CD4-positive, CD25-positive, alpha-beta regulatory T cell (primary cell): ENCODE data around the gene ZNF408. TPM values are rescaled to one million over a fixed set of nuclear protein-coding genes. Genes with fewer than 3 reads are reported as not detected.
"Not testable (repeated sequence)": the region's sequence is repeated elsewhere in the genome, so short reads cannot be mapped to it uniquely, and the experiment has no call there.

Experiments used
- ATAC-seq, 2 donors: fragments of 150-1000 bp; cut with Tn5 transposase; one replicate each; pipeline ENCODE4 v1.10.0; 2021; ENCODE audit warnings: low read depth in 2 of 2, moderate number of reproducible peaks in 2 of 2, moderate library complexity in 1 of 2
- DNase-seq, 3 donors: peaks; one replicate each; pipeline versions ENCODE4 v3.0.0 to v3.0.0-alpha.2; 2012 to 2022; ENCODE audit warnings: mixed read lengths in 1 of 3
- H3K27ac ChIP-seq: one replicate; pipeline ENCODE4 v1.7.0; 2013; ENCODE audit warnings: mild to moderate bottlenecking, low read length; ENCODE audit not compliant: insufficient read depth, poor library complexity, severe bottlenecking
- H3K27me3 ChIP-seq: one replicate; pipeline ENCODE4 v1.7.0; 2013; ENCODE audit warnings: low read length; ENCODE audit not compliant: control insufficient read depth, insufficient read depth
- H3K36me3 ChIP-seq: one replicate; pipeline ENCODE4 v1.7.0; 2013; ENCODE audit warnings: mild to moderate bottlenecking, low read length, moderate library complexity; ENCODE audit not compliant: control insufficient read depth, insufficient read depth
- H3K4me1 ChIP-seq: 2 replicates; pipeline ENCODE4 v1.7.0; 2013; ENCODE audit warnings: mild to moderate bottlenecking, low read length; ENCODE audit not compliant: insufficient read depth, control insufficient read depth, poor library complexity, severe bottlenecking
- H3K4me3 ChIP-seq: one replicate; pipeline ENCODE4 v1.7.0; 2013; ENCODE audit warnings: low read depth, mild to moderate bottlenecking, low read length, moderate library complexity
- H3K9me3 ChIP-seq, 2 experiments: 1 replicate in 1 of 2; 2 replicates in 1 of 2; pipeline ENCODE4 v1.7.0; 2013; ENCODE audit warnings: low read length in 2 of 2, mild to moderate bottlenecking in 1 of 2, moderate library complexity in 1 of 2; ENCODE audit not compliant: control insufficient read depth in 2 of 2
- H3K27ac Mint-ChIP-seq, 3 donors: one replicate each; pipeline ENCODE4 v1.8.0; 2020 to 2022; ENCODE audit warnings: mild to moderate bottlenecking in 3 of 3, mixed read lengths in 3 of 3, moderate library complexity in 2 of 3
- H3K27me3 Mint-ChIP-seq: one replicate; pipeline ENCODE4 v1.8.0; 2022; ENCODE audit warnings: mild to moderate bottlenecking, mixed read lengths
- H3K36me3 Mint-ChIP-seq: one replicate; pipeline ENCODE4 v1.8.0; 2020; ENCODE audit warnings: mixed read lengths
- H3K4me1 Mint-ChIP-seq, 4 donors: one replicate each; pipeline ENCODE4 v1.8.0; 2020 to 2022; ENCODE audit warnings: mixed read lengths in 4 of 4, mild to moderate bottlenecking in 1 of 4
- H3K4me3 Mint-ChIP-seq, 4 donors: one replicate each; pipeline ENCODE4 v1.8.0; 2020 to 2022; ENCODE audit warnings: mild to moderate bottlenecking in 4 of 4, mixed read lengths in 4 of 4, moderate library complexity in 3 of 4
- H3K9me3 Mint-ChIP-seq, 7 donors: one replicate each; pipeline ENCODE4 v1.8.0; 2020 to 2022; ENCODE audit warnings: mixed read lengths in 7 of 7, mild to moderate bottlenecking in 3 of 7, moderate library complexity in 2 of 7
- polyA plus RNA-seq, 4 donors: library from polyadenylated mRNA; unstranded; fragments of 300-500 nt; fragmentation: Illumina TruSeq; gene quantifications; one replicate each; pipeline ENCODE4 v1.2.3, GENCODE V29; 2021
- total RNA-seq: library from RNA; stranded (reverse); gene quantifications from one replicate; pipeline ENCODE4 v1.2.3, GENCODE V29; 2022

The ZNF408 gene
- total and polyA plus RNA-seq, 5 donors from 2014 or later: 6.3 to 12.9 (median 8.4) TPM

- Mint-ChIP-seq H3K36me3 (peaks cover 53% of the 10 kb centered on the region), H3K4me1 (peaks cover 15 to 56% (median 37%) of the 10 kb centered on the region in 4 donors), H3K4me3 (peak overlapping the region in 3 of 4 donors; percentile 4 to 85 (median 83)), H3K27ac (peak overlapping the region; percentile 90 to 97 (median 95))
- not testable (repeated sequence) for DNase-seq, H3K9me3 Mint-ChIP-seq, H3K27me3 Mint-ChIP-seq, H3K27me3 ChIP-seq, ATAC-seq, H3K9me3 ChIP-seq
- Histone ChIP-seq H3K4me3 (peak overlapping the region; percentile 65), H3K27ac (peak overlapping the region; percentile 55), H3K4me1 (peaks cover 54% of the 10 kb centered on the region), H3K36me3 (peaks cover 73% of the 10 kb centered on the region)
Measured at GRCh38 chr11:46670521-46670920, 30.3 kb upstream of the ZNF408 start.

GRCh38 chr11:46671958-46672315 lies 28.9 kb upstream of the ZNF408 start:
- ATAC-seq: no peak
- Histone ChIP-seq H3K27me3 (no peaks in the 10 kb centered on the region), H3K4me3 (no peak overlapping the region), H3K9me3 (no peaks in the 10 kb centered on the region), H3K36me3 (peaks cover 64% of the 10 kb centered on the region), H3K4me1 (peaks cover 59% of the 10 kb centered on the region), H3K27ac (peak overlapping the region; percentile 55)
- peaks cover 0 to 2% (median 0%) of the 10 kb centered on the region in 7 donors for H3K9me3 Mint-ChIP-seq
- peaks cover 43% of the 10 kb centered on the region for H3K36me3 Mint-ChIP-seq
- peak overlapping the region in 3 of 4 donors; percentile 22 to 67 (median 43) for H3K4me3 Mint-ChIP-seq
- H3K4me1 Mint-ChIP-seq: peaks cover 15 to 66% (median 39%) of the 10 kb centered on the region in 4 donors
- no peak for DNase-seq
- no peaks in the 10 kb centered on the region for H3K27me3 Mint-ChIP-seq
- H3K27ac Mint-ChIP-seq: peak overlapping the region; percentile 89 to 95 (median 90)

- H3K36me3 Mint-ChIP-seq: peaks cover 46% of the 10 kb centered on the region
- ATAC-seq (no peak), DNase-seq (no peak)
- H3K27ac Mint-ChIP-seq: peak overlapping the region; percentile 86 to 95 (median 92)
- no peaks in the 10 kb centered on the region for H3K27me3 Mint-ChIP-seq
- H3K4me1 Mint-ChIP-seq: peaks cover 15 to 71% (median 40%) of the 10 kb centered on the region in 4 donors
- Histone ChIP-seq H3K4me1 (peaks cover 59% of the 10 kb centered on the region), H3K4me3 (no peak overlapping the region), H3K36me3 (peaks cover 64% of the 10 kb centered on the region), H3K27me3 (no peaks in the 10 kb centered on the region), H3K27ac (peak overlapping the region; percentile 55), H3K9me3 (no peaks in the 10 kb centered on the region)
- peaks cover 0 to 2% (median 0%) of the 10 kb centered on the region in 7 donors for H3K9me3 Mint-ChIP-seq
- peak overlapping the region in 2 of 4 donors; percentile 43 to 44 for H3K4me3 Mint-ChIP-seq
Measured at GRCh38 chr11:46672381-46672839, 28.4 kb upstream of the ZNF408 start.

- peaks cover 0 to 2% (median 0%) of the 10 kb centered on the region in 7 donors for H3K9me3 Mint-ChIP-seq
- H3K9me3 ChIP-seq: no peaks in the 10 kb centered on the region
- H3K4me3 ChIP-seq: no peak overlapping the region
- peaks cover 63% of the 10 kb centered on the region for H3K36me3 ChIP-seq
- peaks cover 59% of the 10 kb centered on the region for H3K4me1 ChIP-seq
- DNase-seq: no peak
- H3K36me3 Mint-ChIP-seq: peaks cover 45% of the 10 kb centered on the region
- no peaks in the 10 kb centered on the region for H3K27me3 ChIP-seq
- H3K4me1 Mint-ChIP-seq: peaks cover 15 to 70% (median 39%) of the 10 kb centered on the region in 4 donors
- H3K4me3 Mint-ChIP-seq: peak overlapping the region in 2 of 4 donors; percentile 21 to 73
- no peak for ATAC-seq
- H3K27me3 Mint-ChIP-seq: no peaks in the 10 kb centered on the region
- H3K27ac Mint-ChIP-seq: peak overlapping the region; percentile 52 to 92 (median 91)
- H3K27ac ChIP-seq: peak overlapping the region; percentile 53
Measured at GRCh38 chr11:46673713-46674462, 26.9 kb upstream of the ZNF408 start.

GRCh38 chr11:46674463-46675287 lies 26.2 kb upstream of the ZNF408 start:
- DNase-seq: peak in 2 of 3 donors; percentile 17 to 66
- Histone ChIP-seq H3K27ac (peak overlapping the region; percentile 63), H3K27me3 (no peaks in the 10 kb centered on the region), H3K36me3 (peaks cover 63% of the 10 kb centered on the region), H3K4me3 (no peak overlapping the region), H3K9me3 (no peaks in the 10 kb centered on the region), H3K4me1 (peaks cover 57% of the 10 kb centered on the region)
- ATAC-seq: peak; percentile 26 to 45
- peaks cover 0 to 2% (median 0%) of the 10 kb centered on the region in 7 donors for H3K9me3 Mint-ChIP-seq
- H3K4me3 Mint-ChIP-seq: peak overlapping the region; percentile 17 to 73 (median 46)
- H3K36me3 Mint-ChIP-seq: peaks cover 37% of the 10 kb centered on the region
- H3K27me3 Mint-ChIP-seq: no peaks in the 10 kb centered on the region
- peaks cover 15 to 63% (median 34%) of the 10 kb centered on the region in 4 donors for H3K4me1 Mint-ChIP-seq
- peak overlapping the region; percentile 80 to 93 (median 91) for H3K27ac Mint-ChIP-seq

- peak overlapping the region; percentile 63 for H3K27ac ChIP-seq
- H3K4me1 Mint-ChIP-seq: peaks cover 15 to 57% (median 30%) of the 10 kb centered on the region in 4 donors
- no peaks in the 10 kb centered on the region for H3K9me3 ChIP-seq
- H3K4me3 ChIP-seq: no peak overlapping the region
- peaks cover 34% of the 10 kb centered on the region for H3K36me3 Mint-ChIP-seq
- no peaks in the 10 kb centered on the region for H3K27me3 Mint-ChIP-seq
- peak overlapping the region in 2 of 4 donors; percentile 70 to 73 for H3K4me3 Mint-ChIP-seq
- peak overlapping the region; percentile 80 to 93 (median 91) for H3K27ac Mint-ChIP-seq
- ATAC-seq (no peak), DNase-seq (no peak)
- peaks cover 66% of the 10 kb centered on the region for H3K36me3 ChIP-seq
- peaks cover 0 to 2% (median 0%) of the 10 kb centered on the region in 7 donors for H3K9me3 Mint-ChIP-seq
- H3K27me3 ChIP-seq: no peaks in the 10 kb centered on the region
- peaks cover 50% of the 10 kb centered on the region for H3K4me1 ChIP-seq
Measured at GRCh38 chr11:46675288-46675851, 25.5 kb upstream of the ZNF408 start.

GRCh38 chr11:46675949-46676348 lies 24.9 kb upstream of the ZNF408 start:
- H3K4me1 ChIP-seq: peaks cover 45% of the 10 kb centered on the region
- Mint-ChIP-seq H3K27ac (peak overlapping the region in 2 of 3 donors; percentile 26 to 80), H3K36me3 (peaks cover 36% of the 10 kb centered on the region), H3K27me3 (no peaks in the 10 kb centered on the region), H3K9me3 (peaks cover 0 to 2% (median 0%) of the 10 kb centered on the region in 7 donors), H3K4me1 (peaks cover 13 to 52% (median 28%) of the 10 kb centered on the region in 4 donors), H3K4me3 (no peak overlapping the region)
- ATAC-seq: no peak
- H3K4me3 ChIP-seq: no peak overlapping the region
- H3K27ac ChIP-seq: peak overlapping the region; percentile 44
- peaks cover 67% of the 10 kb centered on the region for H3K36me3 ChIP-seq
- no peak for DNase-seq
- H3K9me3 ChIP-seq: no peaks in the 10 kb centered on the region
- H3K27me3 ChIP-seq: no peaks in the 10 kb centered on the region
